Measurements from ENCODE around the gene HMGCL.

DNA sequence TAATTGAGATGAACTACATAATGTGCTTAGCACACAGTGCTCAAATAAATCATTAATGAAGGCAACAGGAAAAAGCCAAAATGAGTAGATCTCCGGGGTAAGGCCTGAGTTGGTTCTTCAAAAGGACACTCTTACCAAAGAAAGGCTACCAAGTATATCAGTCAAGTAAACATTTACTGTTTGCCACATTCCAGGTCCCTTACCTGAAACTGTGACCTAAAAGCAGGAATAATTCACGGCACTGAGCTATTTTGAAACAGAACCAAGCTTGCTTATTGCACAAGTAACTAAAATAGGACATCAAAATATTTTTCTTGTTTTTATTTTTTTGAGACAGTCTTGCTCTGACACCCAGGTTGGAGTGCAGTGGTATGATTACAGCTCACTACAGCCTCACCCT lies 49.0 kb downstream of the HMGCL start:
- TF ChIP-seq, protein P1, sequence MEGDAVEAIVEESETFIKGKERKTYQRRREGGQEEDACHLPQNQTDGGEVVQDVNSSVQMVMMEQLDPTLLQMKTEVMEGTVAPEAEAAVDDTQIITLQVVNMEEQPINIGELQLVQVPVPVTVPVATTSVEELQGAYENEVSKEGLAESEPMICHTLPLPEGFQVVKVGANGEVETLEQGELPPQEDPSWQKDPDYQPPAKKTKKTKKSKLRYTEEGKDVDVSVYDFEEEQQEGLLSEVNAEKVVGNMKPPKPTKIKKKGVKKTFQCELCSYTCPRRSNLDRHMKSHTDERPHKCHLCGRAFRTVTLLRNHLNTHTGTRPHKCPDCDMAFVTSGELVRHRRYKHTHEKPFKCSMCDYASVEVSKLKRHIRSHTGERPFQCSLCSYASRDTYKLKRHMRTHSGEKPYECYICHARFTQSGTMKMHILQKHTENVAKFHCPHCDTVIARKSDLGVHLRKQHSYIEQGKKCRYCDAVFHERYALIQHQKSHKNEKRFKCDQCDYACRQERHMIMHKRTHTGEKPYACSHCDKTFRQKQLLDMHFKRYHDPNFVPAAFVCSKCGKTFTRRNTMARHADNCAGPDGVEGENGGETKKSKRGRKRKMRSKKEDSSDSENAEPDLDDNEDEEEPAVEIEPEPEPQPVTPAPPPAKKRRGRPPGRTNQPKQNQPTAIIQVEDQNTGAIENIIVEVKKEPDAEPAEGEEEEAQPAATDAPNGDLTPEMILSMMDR (optimal IDR thresholded peaks at IDR 0.05 in 1 of 3, IDR thresholded peaks at IDR 0.05 in 1 of 3, conservative IDR thresholded peaks at IDR 0.05 in 1 of 3; ENCODE audit: extremely low read depth in 1 of 3, insufficient read depth in 2 of 3, low read length in 3 of 3), result no peak
- TF ChIP-seq EZH2 (IDR thresholded peaks at IDR 0.05; ENCODE audit: low read length), result no peak

All from keratinocyte (primary cell).